ENCODE measurements around the gene DEPDC7.
"Not testable (repeated sequence)": the region's sequence is repeated elsewhere in the genome, so short reads cannot be mapped to it uniquely, and the experiment has no call there.

GRCh38 chr11:33029218-33029617 is 13.5 kb downstream of the DEPDC7 start:
- not testable (repeated sequence) for TF ChIP-seq CTCF, POLR2A (IDR thresholded peaks at IDR 0.05)

Measured in testis (tissue), 2 donors.